Measurements from ENCODE around the gene HECW1. TPM values are rescaled to one million over a fixed set of nuclear protein-coding genes. Genes with fewer than 3 reads are reported as not detected.

HECW1 gene
- total and polyA plus RNA-seq, 4 experiments from 2014 or later = not detected

DNA sequence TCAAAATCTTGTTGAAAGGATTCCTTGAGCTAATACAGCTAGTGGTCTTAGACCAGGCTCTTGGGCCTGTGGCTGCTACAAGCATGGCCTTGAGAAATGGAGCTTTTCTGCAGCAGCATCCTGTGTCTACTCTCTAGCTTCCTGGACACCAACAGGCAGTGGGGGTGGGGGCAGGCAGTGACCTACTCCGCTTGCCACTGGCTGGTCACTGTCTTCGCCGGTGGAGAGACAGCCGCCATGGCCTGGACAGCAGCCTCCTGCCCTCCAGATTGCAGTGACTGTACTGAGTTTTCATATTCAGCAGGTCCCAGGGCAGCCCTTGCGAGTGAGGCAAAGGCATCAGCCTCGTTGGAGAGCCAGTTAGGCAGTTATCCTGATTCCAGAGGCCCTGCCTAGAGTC is 204.6 kb downstream of the HECW1 start:
- ChIA-PET POLR2A (ENCODE audit: partially characterized antibody) (no interaction called here), CTCF (ENCODE audit: partially characterized antibody) (no interaction called here)
- Histone ChIP-seq H3K9me3 (ENCODE audit: control insufficient read depth in 1 of 2, low read length in 2 of 2) (no peaks in the 10 kb centered on the region), H3K27ac (ENCODE audit: low read depth, low read length) (no peak overlapping the region), H3K36me3 (ENCODE audit: insufficient read depth, low read length) (no peaks in the 10 kb centered on the region), H3K4me3 (ENCODE audit: low read length in 2 of 2) (no peak overlapping the region), H3K4me1 (ENCODE audit: insufficient read depth, low read length) (peaks cover 9% of the 10 kb centered on the region), H3K27me3 (ENCODE audit: insufficient read depth, low read length) (no peaks in the 10 kb centered on the region)
- intact Hi-C loops (cut with micrococcal nuclease) = no loop called here
- H3K9me3 Mint-ChIP-seq = no peaks in the 10 kb centered on the region
- H3K36me3 Mint-ChIP-seq = no peaks in the 10 kb centered on the region
- no peak overlapping the region for H3K4me3 Mint-ChIP-seq
- DNase-seq = no peak
- no peak overlapping the region for H3K27ac Mint-ChIP-seq
- H3K27me3 Mint-ChIP-seq = peaks cover 3 to 4% of the 10 kb centered on the region in 2 donors
- H3K4me1 Mint-ChIP-seq = peaks cover 12 to 18% (median 15%) of the 10 kb centered on the region in 4 donors

DNA sequence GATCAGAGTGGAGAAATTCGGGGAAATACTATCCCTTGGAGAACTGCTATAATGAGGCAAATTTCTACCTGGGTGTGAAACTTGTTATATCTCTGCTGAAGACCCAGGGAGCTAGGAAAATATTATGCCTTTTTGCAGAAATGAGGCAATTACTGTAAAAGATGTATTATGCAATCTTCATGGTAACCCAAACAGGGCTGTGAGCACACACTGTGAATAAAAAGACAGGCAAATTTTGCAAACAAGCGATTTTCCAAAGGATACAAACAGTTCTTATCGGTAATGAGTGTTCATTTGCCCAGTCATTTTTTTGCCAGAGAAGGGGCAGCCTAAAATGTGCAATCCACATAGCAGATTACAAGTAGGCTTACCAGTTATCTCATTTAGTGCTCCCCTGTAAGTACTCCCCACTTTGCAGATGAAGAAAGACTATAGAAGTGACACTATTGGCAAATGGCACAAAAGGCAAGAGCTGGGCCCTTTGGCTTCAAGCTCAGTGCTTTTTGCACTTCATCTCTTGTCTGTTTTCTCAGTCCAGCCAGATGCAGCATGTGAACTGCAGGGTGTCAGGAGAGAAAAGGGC is 205.8 kb downstream of the HECW1 start:
- H3K27me3 ChIP-seq (ENCODE audit: insufficient read depth, low read length) = no peaks in the 10 kb centered on the region
- H3K4me3 ChIP-seq (ENCODE audit: low read length in 2 of 2) = no peak overlapping the region
- intact Hi-C loops (cut with micrococcal nuclease) = no loop called here
- H3K36me3 ChIP-seq (ENCODE audit: insufficient read depth, low read length) = no peaks in the 10 kb centered on the region
- H3K27me3 Mint-ChIP-seq = peaks cover 4 to 5% of the 10 kb centered on the region in 2 donors
- ChIA-PET CTCF (ENCODE audit: partially characterized antibody) (no interaction called here), POLR2A (ENCODE audit: partially characterized antibody) (no interaction called here)
- no peaks in the 10 kb centered on the region for H3K9me3 Mint-ChIP-seq
- no peaks in the 10 kb centered on the region for H3K9me3 ChIP-seq (ENCODE audit: control insufficient read depth in 1 of 2, low read length in 2 of 2)
- peaks cover 12 to 18% (median 15%) of the 10 kb centered on the region in 4 donors for H3K4me1 Mint-ChIP-seq
- peaks cover 9% of the 10 kb centered on the region for H3K4me1 ChIP-seq (ENCODE audit: insufficient read depth, low read length)
- no peak for DNase-seq
- no peak overlapping the region for H3K4me3 Mint-ChIP-seq
- no peaks in the 10 kb centered on the region for H3K36me3 Mint-ChIP-seq
- H3K27ac ChIP-seq (ENCODE audit: low read depth, low read length) = no peak overlapping the region
- no peak overlapping the region for H3K27ac Mint-ChIP-seq

GRCh38 chr7:43325595-43325994 is 213.1 kb downstream of the HECW1 start:
- no peak overlapping the region for H3K27ac ChIP-seq (ENCODE audit: low read depth, low read length)
- Mint-ChIP-seq H3K9me3 (no peaks in the 10 kb centered on the region), H3K4me3 (no peak overlapping the region), H3K27me3 (peaks cover 2 to 17% of the 10 kb centered on the region in 2 donors), H3K27ac (no peak overlapping the region), H3K36me3 (no peaks in the 10 kb centered on the region), H3K4me1 (no peaks in the 10 kb centered on the region)
- H3K36me3 ChIP-seq (ENCODE audit: insufficient read depth, low read length) = no peaks in the 10 kb centered on the region
- no peaks in the 10 kb centered on the region for H3K27me3 ChIP-seq (ENCODE audit: insufficient read depth, low read length)
- CTCF ChIA-PET (ENCODE audit: partially characterized antibody) = no interaction called here
- DNase-seq = no peak
- no peaks in the 10 kb centered on the region for H3K9me3 ChIP-seq (ENCODE audit: control insufficient read depth in 1 of 2, low read length in 2 of 2)
- intact Hi-C loops (cut with micrococcal nuclease) = no loop called here
- POLR2A ChIA-PET (ENCODE audit: partially characterized antibody) = no interaction called here
- no peaks in the 10 kb centered on the region for H3K4me1 ChIP-seq (ENCODE audit: insufficient read depth, low read length)
- no peak overlapping the region for H3K4me3 ChIP-seq (ENCODE audit: low read length in 2 of 2)

- Histone ChIP-seq H3K4me3 (ENCODE audit: low read length in 2 of 2) (no peak overlapping the region), H3K27ac (ENCODE audit: low read depth, low read length) (no peak overlapping the region), H3K36me3 (ENCODE audit: insufficient read depth, low read length) (no peaks in the 10 kb centered on the region), H3K27me3 (ENCODE audit: insufficient read depth, low read length) (no peaks in the 10 kb centered on the region), H3K4me1 (ENCODE audit: insufficient read depth, low read length) (no peaks in the 10 kb centered on the region), H3K9me3 (ENCODE audit: control insufficient read depth in 1 of 2, low read length in 2 of 2) (no peaks in the 10 kb centered on the region)
- no peaks in the 10 kb centered on the region for H3K36me3 Mint-ChIP-seq
- POLR2A ChIA-PET (ENCODE audit: partially characterized antibody) = no interaction called here
- no peak for DNase-seq
- peaks cover 0 to 14% of the 10 kb centered on the region in 2 donors for H3K27me3 Mint-ChIP-seq
- H3K27ac Mint-ChIP-seq = no peak overlapping the region
- no peaks in the 10 kb centered on the region for H3K4me1 Mint-ChIP-seq
- H3K4me3 Mint-ChIP-seq = no peak overlapping the region
- no peaks in the 10 kb centered on the region for H3K9me3 Mint-ChIP-seq
- CTCF ChIA-PET (ENCODE audit: partially characterized antibody) = no interaction called here
- intact Hi-C loops (cut with micrococcal nuclease) = no loop called here
Observed at GRCh38 chr7:43328336-43328735, 215.9 kb downstream of the HECW1 start.

DNA sequence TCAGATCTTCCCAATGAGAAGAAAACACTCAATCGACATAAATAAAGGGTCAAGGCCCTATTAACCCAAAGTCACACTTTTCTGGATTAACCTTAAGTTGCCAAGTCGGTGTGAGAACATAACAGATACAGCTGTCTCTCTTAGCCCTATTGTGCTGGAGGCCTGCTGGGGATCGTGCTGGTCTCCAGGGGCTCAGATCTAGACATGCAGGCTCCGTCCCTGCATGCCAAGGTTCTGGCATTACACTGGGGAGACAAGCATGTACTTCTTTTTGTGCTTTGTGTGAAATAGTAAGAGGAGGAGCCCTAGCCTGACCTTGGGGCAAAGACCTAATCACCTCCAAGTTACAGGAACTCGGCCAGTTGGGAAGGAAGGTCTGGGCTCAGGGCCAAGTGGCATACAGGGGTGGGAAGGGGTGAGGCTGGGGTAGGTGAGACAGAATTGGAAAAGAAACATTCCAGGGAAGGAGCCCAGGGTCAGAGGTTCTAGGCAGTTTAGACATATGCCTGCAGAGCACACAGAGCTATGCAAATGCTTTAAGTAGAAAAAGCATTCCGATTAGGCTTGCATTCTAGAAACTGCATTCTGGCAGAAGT is 216.4 kb downstream of the HECW1 start:
- no peak overlapping the region for H3K4me3 Mint-ChIP-seq
- H3K9me3 Mint-ChIP-seq = no peaks in the 10 kb centered on the region
- intact Hi-C loops (cut with micrococcal nuclease) = no loop called here

GRCh38 chr7:43332193-43332796 is 219.8 kb downstream of the HECW1 start:
- Mint-ChIP-seq H3K27me3 (peaks cover 3 to 10% of the 10 kb centered on the region in 2 donors), H3K4me1 (no peaks in the 10 kb centered on the region), H3K36me3 (no peaks in the 10 kb centered on the region), H3K9me3 (no peaks in the 10 kb centered on the region), H3K27ac (no peak overlapping the region), H3K4me3 (no peak overlapping the region)
- POLR2A ChIA-PET (ENCODE audit: partially characterized antibody) = no interaction called here
- Histone ChIP-seq H3K4me1 (ENCODE audit: insufficient read depth, low read length) (no peaks in the 10 kb centered on the region), H3K9me3 (ENCODE audit: control insufficient read depth in 1 of 2, low read length in 2 of 2) (no peaks in the 10 kb centered on the region), H3K27me3 (ENCODE audit: insufficient read depth, low read length) (no peaks in the 10 kb centered on the region), H3K4me3 (ENCODE audit: low read length in 2 of 2) (no peak overlapping the region), H3K36me3 (ENCODE audit: insufficient read depth, low read length) (no peaks in the 10 kb centered on the region), H3K27ac (ENCODE audit: low read depth, low read length) (no peak overlapping the region)
- intact Hi-C loops (cut with micrococcal nuclease) = no loop called here
- CTCF ChIA-PET (ENCODE audit: partially characterized antibody) = no interaction called here
- no peak for DNase-seq

More for the DNA sequence above, 216.4 kb downstream of the HECW1 start:
- Histone ChIP-seq H3K4me3 (ENCODE audit: low read length in 2 of 2) (no peak overlapping the region), H3K27ac (ENCODE audit: low read depth, low read length) (no peak overlapping the region), H3K4me1 (ENCODE audit: insufficient read depth, low read length) (no peaks in the 10 kb centered on the region), H3K36me3 (ENCODE audit: insufficient read depth, low read length) (no peaks in the 10 kb centered on the region), H3K9me3 (ENCODE audit: control insufficient read depth in 1 of 2, low read length in 2 of 2) (no peaks in the 10 kb centered on the region), H3K27me3 (ENCODE audit: insufficient read depth, low read length) (no peaks in the 10 kb centered on the region)
- Mint-ChIP-seq H3K4me1 (no peaks in the 10 kb centered on the region), H3K27me3 (peaks cover 0 to 15% of the 10 kb centered on the region in 2 donors), H3K36me3 (no peaks in the 10 kb centered on the region), H3K27ac (no peak overlapping the region)
- CTCF ChIA-PET (ENCODE audit: partially characterized antibody) = no interaction called here
- DNase-seq = no peak
- POLR2A ChIA-PET (ENCODE audit: partially characterized antibody) = no interaction called here

DNA sequence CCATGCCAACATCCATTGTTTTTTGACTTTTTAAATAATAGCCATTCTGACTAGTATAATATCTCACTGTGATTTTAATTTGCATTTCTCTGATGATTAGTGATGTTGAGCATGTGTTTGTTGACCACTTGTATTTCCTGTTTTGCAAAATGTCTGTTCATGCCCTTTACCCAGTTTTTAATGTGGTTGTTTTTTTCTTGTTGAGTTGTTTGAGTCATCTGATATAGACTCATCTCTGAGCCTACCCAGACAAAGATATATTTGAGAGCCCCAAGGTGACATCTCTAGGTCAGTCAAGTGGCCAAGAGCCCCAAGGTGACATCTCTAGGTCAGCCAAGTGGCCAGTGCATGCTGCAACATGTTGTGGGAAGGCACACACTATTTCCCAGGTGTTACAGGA is 224.7 kb downstream of the HECW1 start:
- Histone ChIP-seq H3K4me3 (ENCODE audit: low read length in 2 of 2) (no peak overlapping the region), H3K27me3 (ENCODE audit: insufficient read depth, low read length) (no peaks in the 10 kb centered on the region), H3K9me3 (ENCODE audit: control insufficient read depth in 1 of 2, low read length in 2 of 2) (no peaks in the 10 kb centered on the region), H3K4me1 (ENCODE audit: insufficient read depth, low read length) (no peaks in the 10 kb centered on the region), H3K27ac (ENCODE audit: low read depth, low read length) (no peak overlapping the region), H3K36me3 (ENCODE audit: insufficient read depth, low read length) (no peaks in the 10 kb centered on the region)
- Mint-ChIP-seq H3K9me3 (no peaks in the 10 kb centered on the region), H3K36me3 (no peaks in the 10 kb centered on the region), H3K4me3 (no peak overlapping the region), H3K27me3 (peaks cover 7% of the 10 kb centered on the region in 2 donors), H3K4me1 (no peaks in the 10 kb centered on the region), H3K27ac (no peak overlapping the region)
- intact Hi-C loops (cut with micrococcal nuclease) = no loop called here
- DNase-seq = no peak
- ChIA-PET POLR2A (ENCODE audit: partially characterized antibody) (no interaction called here), CTCF (ENCODE audit: partially characterized antibody) (no interaction called here)

All from CD4-positive, alpha-beta memory T cell (primary cell).